Activated CD4-positive, alpha-beta memory T cell treated with anti-CD3 and anti-CD28 coated beads for 36 hours (primary cell): ENCODE data around the gene EWSR1. TPM values are rescaled to one million over a fixed set of nuclear protein-coding genes. Genes with fewer than 3 reads are reported as not detected.

Experiments used
- CTCF ChIA-PET: fragments of 350-600 bp; sonication (Branson Sonifier 250); formaldehyde crosslinking; loops from one replicate; lab custom pipeline; 2021; ENCODE audit warnings: antibody characterized with exemption, inconsistent platforms; lab: Charles Lee
- POLR2A ChIA-PET: fragments of 350-600 bp; sonication (Branson Sonifier 250); formaldehyde crosslinking; loops from one replicate; lab custom pipeline; 2021; ENCODE audit warnings: antibody characterized with exemption; lab: Charles Lee
- DNase-seq: peaks from one replicate; pipeline ENCODE4 v3.0.0-alpha.2; 2020
- H3K27ac Mint-ChIP-seq: one replicate; pipeline ENCODE4 v1.8.0; 2021; ENCODE audit warnings: mixed read lengths
- H3K27me3 Mint-ChIP-seq: one replicate; pipeline ENCODE4 v1.8.0; 2021; ENCODE audit warnings: mixed read lengths
- H3K36me3 Mint-ChIP-seq: one replicate; pipeline ENCODE4 v1.8.0; 2021; ENCODE audit warnings: mixed read lengths
- H3K4me1 Mint-ChIP-seq: one replicate; pipeline ENCODE4 v1.8.0; 2021; ENCODE audit warnings: low read depth, mixed read lengths
- H3K4me3 Mint-ChIP-seq: one replicate; pipeline ENCODE4 v1.8.0; 2021; ENCODE audit warnings: mild to moderate bottlenecking, mixed read lengths
- H3K9me3 Mint-ChIP-seq: one replicate; pipeline ENCODE4 v1.8.0; 2021; ENCODE audit warnings: mixed read lengths
- intact Hi-C: fragments of 100-400 bp; cut with micrococcal nuclease; formaldehyde crosslinking; loops from one replicate; pipeline ENCODE4 v1.15.1; 2023
- total RNA-seq, 2 experiments: library from RNA; stranded (reverse); gene quantifications; one replicate each; pipeline ENCODE4 v1.2.3, GENCODE V29; 2021

EWSR1 gene
- total RNA-seq, 2 experiments from 2014 or later = 286 to 302 TPM

DNA sequence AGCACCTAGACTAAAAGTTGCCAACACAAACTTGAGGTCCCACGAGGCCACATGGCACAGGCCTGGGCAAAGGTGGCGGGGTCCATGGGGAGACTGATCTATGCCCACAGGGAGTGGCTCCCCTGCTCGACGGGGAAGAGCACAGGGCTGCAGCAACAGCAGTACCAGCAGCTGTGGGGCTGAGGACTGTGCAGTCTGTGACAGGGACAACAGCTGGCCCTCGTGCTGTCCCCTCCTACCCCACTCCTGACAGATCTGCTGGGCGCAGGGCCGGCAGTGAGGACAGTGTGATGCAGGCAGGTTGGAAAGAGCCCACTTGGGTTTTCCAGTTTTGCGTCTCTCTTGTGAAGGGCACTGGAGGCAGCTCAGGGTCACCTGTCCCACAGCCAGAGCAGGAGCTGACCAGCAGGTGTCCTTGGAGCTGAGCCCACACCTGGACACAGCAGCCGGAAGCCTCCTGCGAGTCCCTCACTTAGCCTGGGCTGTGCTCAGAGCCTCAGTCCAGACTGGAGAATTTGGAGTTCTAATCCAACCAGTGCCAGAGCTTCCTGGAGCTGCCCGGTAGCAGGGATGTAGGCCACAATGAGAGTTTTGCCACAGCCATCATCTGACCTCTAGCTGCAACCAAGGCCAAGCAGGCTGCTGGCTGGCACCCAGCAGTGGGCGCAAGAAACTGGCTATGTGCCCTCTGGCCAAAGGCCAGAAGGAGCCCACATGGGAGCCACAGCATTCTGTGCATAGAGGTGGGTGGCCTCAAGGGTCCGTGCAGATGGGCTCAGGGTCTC lies 34.8 kb downstream of the EWSR1 start:
- ChIA-PET POLR2A (interaction anchor here (0.7 kb wide), 1 partner anchor 35 kb away, joined by 4 read pairs; the partner anchor contains the start of genes EWSR1 and RHBDD3), CTCF (interaction anchor here (1.3 kb wide), 1 partner anchor 10 kb away, joined by 9 read pairs; no protein-coding TSS in a partner anchor)
- Mint-ChIP-seq H3K4me1 (peaks cover 5% of the 10 kb centered on the region), H3K27me3 (peaks cover 11% of the 10 kb centered on the region), H3K36me3 (peaks cover 23% of the 10 kb centered on the region), H3K9me3 (no peaks in the 10 kb centered on the region), H3K27ac (no peak overlapping the region), H3K4me3 (no peak overlapping the region)
- intact Hi-C loops = no loop called here
- DNase-seq = no peak

- ChIA-PET CTCF (interaction anchor here (1.3 to 1.6 kb wide), 2 partner anchors 18 to 20 kb away, joined by 3 to 4 read pairs; no protein-coding TSS in a partner anchor), POLR2A (interaction anchor here (1.5 kb wide), 1 partner anchor 9 kb away, joined by 3 read pairs; no protein-coding TSS in a partner anchor)
- Mint-ChIP-seq H3K36me3 (peaks cover 4% of the 10 kb centered on the region), H3K27me3 (peaks cover 11% of the 10 kb centered on the region), H3K4me1 (peaks cover 15% of the 10 kb centered on the region), H3K4me3 (peak overlapping the region; percentile 66), H3K27ac (no peak overlapping the region), H3K9me3 (no peaks in the 10 kb centered on the region)
- intact Hi-C loops = loop anchor here (5.0 kb wide), 1 partner anchor 39 kb away; the partner anchor contains the start of genes EWSR1 and RHBDD3
- no peak for DNase-seq
Measured at GRCh38 chr22:29305836-29306174, 37.7 kb downstream of the EWSR1 start.

DNA sequence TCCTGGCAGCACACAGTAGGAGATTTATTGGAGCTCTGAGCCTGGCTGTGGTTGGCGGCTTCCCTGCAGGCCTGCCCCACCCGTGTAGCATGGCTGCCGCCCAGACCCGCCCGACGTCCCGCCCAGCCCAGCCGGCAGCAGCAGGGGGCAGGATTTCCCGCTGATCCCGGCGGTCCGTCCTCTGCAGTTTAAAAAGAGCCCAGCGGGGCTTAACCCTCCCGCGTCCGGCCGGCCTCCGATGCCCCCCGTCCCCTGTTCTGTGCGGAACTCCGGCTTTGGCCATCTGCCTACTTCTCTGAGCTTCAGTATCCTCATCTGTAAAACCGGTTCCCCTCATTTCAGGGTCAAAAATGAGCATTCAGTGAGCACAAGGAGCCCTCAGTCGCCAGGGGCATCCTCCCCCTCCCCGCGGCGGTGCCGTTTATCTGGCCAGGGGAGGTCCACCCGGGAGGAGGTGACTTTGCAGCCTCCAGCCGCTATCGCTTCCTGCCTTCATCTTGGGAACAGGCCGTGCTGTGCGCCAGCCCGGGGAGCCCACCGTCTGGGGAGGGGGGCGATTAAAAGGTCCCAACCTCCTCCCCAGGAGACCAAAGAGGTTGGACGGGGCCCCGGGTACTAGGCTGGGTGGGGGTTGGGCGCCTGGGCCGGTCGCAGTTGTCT lies 38.2 kb downstream of the EWSR1 start, which contains the start of gene GAS2L1:
Gene GAS2L1, plus strand, starts transcription at position 476 of the 660 bp plus-strand sequence. CDS start 1,456 bp downstream, outside the sequence.
- H3K4me3 Mint-ChIP-seq = peak within 1 kb of the TSS; percentile 66
- intact Hi-C loops = loop anchor here (5.0 kb wide), 1 partner anchor 39 kb away; the partner anchor contains the start of genes EWSR1 and RHBDD3

GRCh38 chr22:29306835-29307595 lies 38.9 kb downstream of the EWSR1 start:
- Mint-ChIP-seq H3K36me3 (no peaks in the 10 kb centered on the region), H3K4me1 (peaks cover 19% of the 10 kb centered on the region), H3K27ac (no peak overlapping the region), H3K9me3 (no peaks in the 10 kb centered on the region), H3K27me3 (peaks cover 13% of the 10 kb centered on the region), H3K4me3 (peak overlapping the region; percentile 66)
- POLR2A ChIA-PET = interaction anchor here (1.2 to 1.5 kb wide), 2 partner anchors 10 to 39 kb away, joined by 3 read pairs; partner anchors contain the start of gene EWSR1
- CTCF ChIA-PET = interaction anchor here (1.1 to 1.6 kb wide), 3 partner anchors 12 to 21 kb away, joined by 3 to 4 read pairs (median 3); no protein-coding TSS in a partner anchor
- intact Hi-C loops = loop anchor here (5.0 kb wide), 1 partner anchor 40 kb away; the partner anchor contains the start of genes EWSR1 and RHBDD3
- peak; percentile 57 for DNase-seq

More for the DNA sequence above, 38.2 kb downstream of the EWSR1 start, which contains the start of gene GAS2L1:
- DNase-seq = peak; percentile 71
- Mint-ChIP-seq H3K27ac (no peak within 1 kb of the TSS), H3K9me3 (no peaks in the 10 kb centered on the region), H3K4me1 (peaks cover 18% of the 10 kb centered on the region), H3K27me3 (peaks cover 12% of the 10 kb centered on the region), H3K36me3 (no peaks in the 10 kb centered on the region)
- CTCF ChIA-PET = interaction anchor here (1.1 to 1.6 kb wide), 3 partner anchors 11 to 21 kb away, joined by 3 to 4 read pairs (median 3); no protein-coding TSS in a partner anchor
- POLR2A ChIA-PET = interaction anchor here (1.5 kb wide), 1 partner anchor 9 kb away, joined by 3 read pairs; no protein-coding TSS in a partner anchor

DNA sequence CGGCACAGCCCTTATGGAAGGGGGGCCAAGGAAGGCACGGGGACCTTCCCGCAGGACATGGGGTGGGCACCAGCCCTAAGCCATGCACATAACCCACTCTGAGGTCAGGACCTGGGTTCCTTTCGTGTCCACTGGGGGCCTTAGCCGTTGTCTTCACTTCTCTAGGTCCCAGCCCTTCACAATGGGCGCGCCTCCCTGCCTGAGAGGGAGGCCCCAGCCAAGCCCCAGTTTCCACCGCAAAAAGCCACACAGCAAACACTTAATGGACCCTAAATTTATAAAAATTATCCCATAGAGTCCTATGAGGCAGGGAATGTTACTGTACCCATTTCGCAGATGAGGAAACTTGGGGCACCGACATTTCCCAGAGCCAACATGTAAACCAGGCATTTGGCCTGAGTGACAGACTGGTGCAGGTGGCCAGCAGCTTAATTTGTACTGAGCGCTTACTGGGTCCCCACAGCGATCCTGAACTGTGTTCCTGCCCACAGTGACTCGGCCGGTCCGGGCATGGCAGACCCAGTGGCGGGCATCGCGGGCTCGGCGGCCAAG lies 39.6 kb downstream of the EWSR1 start:
- DNase-seq = no peak
- Mint-ChIP-seq H3K4me3 (peak overlapping the region; percentile 66), H3K27me3 (peaks cover 18% of the 10 kb centered on the region), H3K27ac (no peak overlapping the region), H3K36me3 (no peaks in the 10 kb centered on the region), H3K4me1 (peaks cover 23% of the 10 kb centered on the region), H3K9me3 (no peaks in the 10 kb centered on the region)
- ChIA-PET POLR2A (interaction anchor here (1.2 kb wide), 1 partner anchor 39 kb away, joined by 3 read pairs; the partner anchor contains the start of gene EWSR1), CTCF (no interaction called here)
- intact Hi-C loops = loop anchor here (5.0 kb wide), 1 partner anchor 40 kb away; the partner anchor contains the start of genes EWSR1 and RHBDD3

- Mint-ChIP-seq H3K36me3 (no peaks in the 10 kb centered on the region), H3K27me3 (peaks cover 24% of the 10 kb centered on the region), H3K4me1 (peaks cover 24% of the 10 kb centered on the region), H3K4me3 (no peak overlapping the region), H3K27ac (no peak overlapping the region), H3K9me3 (no peaks in the 10 kb centered on the region)
- intact Hi-C loops = loop anchor here (5.0 kb wide), 1 partner anchor 41 kb away; the partner anchor contains the start of genes EWSR1 and RHBDD3
- POLR2A ChIA-PET = no interaction called here
- CTCF ChIA-PET = no interaction called here
- DNase-seq = no peak
Measured at GRCh38 chr22:29308148-29308790, 40.2 kb downstream of the EWSR1 start.

- DNase-seq = peak; percentile 61
- POLR2A ChIA-PET = no interaction called here
- Mint-ChIP-seq H3K4me3 (no peak overlapping the region), H3K4me1 (peaks cover 29% of the 10 kb centered on the region), H3K36me3 (no peaks in the 10 kb centered on the region), H3K27ac (no peak overlapping the region), H3K9me3 (no peaks in the 10 kb centered on the region), H3K27me3 (peaks cover 29% of the 10 kb centered on the region)
- CTCF ChIA-PET = interaction anchor here (0.6 kb wide), 1 partner anchor 329 kb away, joined by 3 read pairs; no protein-coding TSS in a partner anchor
- intact Hi-C loops = loop anchor here (5.0 kb wide), 1 partner anchor 42 kb away; the partner anchor contains the start of genes EWSR1 and RHBDD3
Measured at GRCh38 chr22:29308791-29309262, 40.8 kb downstream of the EWSR1 start.

GRCh38 chr22:29309332-29310064 lies 41.4 kb downstream of the EWSR1 start:
- Mint-ChIP-seq H3K27me3 (peaks cover 33% of the 10 kb centered on the region), H3K4me3 (no peak overlapping the region), H3K27ac (no peak overlapping the region), H3K36me3 (no peaks in the 10 kb centered on the region), H3K4me1 (peaks cover 36% of the 10 kb centered on the region), H3K9me3 (no peaks in the 10 kb centered on the region)
- POLR2A ChIA-PET = no interaction called here
- CTCF ChIA-PET = interaction anchor here (0.6 kb wide), 1 partner anchor 328 kb away, joined by 3 read pairs; no protein-coding TSS in a partner anchor
- intact Hi-C loops = loop anchor here (5.0 kb wide), 1 partner anchor 42 kb away; the partner anchor contains the start of genes EWSR1 and RHBDD3
- DNase-seq = no peak

GRCh38 chr22:29310065-29310862 lies 42.2 kb downstream of the EWSR1 start:
- no peaks in the 10 kb centered on the region for H3K9me3 Mint-ChIP-seq
- no peaks in the 10 kb centered on the region for H3K36me3 Mint-ChIP-seq
- no peak for DNase-seq
- ChIA-PET POLR2A (no interaction called here), CTCF (no interaction called here)
- H3K27me3 Mint-ChIP-seq = peaks cover 34% of the 10 kb centered on the region
- H3K4me1 Mint-ChIP-seq = peaks cover 39% of the 10 kb centered on the region
- intact Hi-C loops = no loop called here
- no peak overlapping the region for H3K27ac Mint-ChIP-seq
- no peak overlapping the region for H3K4me3 Mint-ChIP-seq
